HUES6 (cell line): ENCODE measurements around the gene PDE4C.

Experiments
- H3K27ac ChIP-seq: 2 replicates; pipeline ENCODE4 v1.7.0; 2013; ENCODE audit warnings: low read depth, mild to moderate bottlenecking, low read length, inconsistent platforms
- H3K27me3 ChIP-seq: 2 replicates; pipeline ENCODE4 v1.6.1; 2013; ENCODE audit warnings: low read length; ENCODE audit not compliant: control insufficient read depth, insufficient read depth
- H3K36me3 ChIP-seq: 2 replicates; pipeline ENCODE4 v1.6.1; 2013; ENCODE audit warnings: low read length; ENCODE audit not compliant: control insufficient read depth, insufficient read depth
- H3K4me1 ChIP-seq: 2 replicates; pipeline ENCODE4 v1.6.1; 2013; ENCODE audit warnings: low read length; ENCODE audit not compliant: control insufficient read depth, insufficient read depth
- H3K4me3 ChIP-seq: 2 replicates; pipeline ENCODE4 v1.5.1; 2013; ENCODE audit warnings: low read depth, low read length
- H3K9ac ChIP-seq: one replicate; pipeline ENCODE4 v1.6.1; 2013; ENCODE audit warnings: mild to moderate bottlenecking, low read length
- H3K9me3 ChIP-seq: 2 replicates; pipeline ENCODE4 v1.6.1; 2013; ENCODE audit warnings: low read depth, low read length; ENCODE audit not compliant: control insufficient read depth, insufficient read depth

PDE4C gene

DNA sequence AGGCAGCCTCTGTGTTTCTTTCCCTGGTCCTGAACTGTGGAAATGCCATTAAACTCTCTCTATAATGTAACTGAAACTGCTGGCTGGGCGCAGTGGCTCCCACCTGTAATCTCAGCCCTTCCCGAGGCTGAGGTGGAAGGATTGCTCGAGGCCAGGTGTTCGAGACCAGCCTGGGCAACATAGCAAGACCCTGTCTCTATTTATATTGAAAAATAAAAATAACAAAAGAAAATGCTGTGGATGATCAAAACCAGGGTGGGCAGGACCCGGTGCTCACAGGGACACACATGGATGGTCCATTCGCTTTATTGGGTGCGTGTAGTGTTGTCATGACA is 29.8 kb downstream of the PDE4C start:
- Histone ChIP-seq H3K27ac (no peak overlapping the region), H3K4me1 (peaks cover 17% of the 10 kb centered on the region), H3K4me3 (no peak overlapping the region), H3K27me3 (no peaks in the 10 kb centered on the region), H3K9me3 (no peaks in the 10 kb centered on the region), H3K9ac (no peak overlapping the region), H3K36me3 (peaks cover 41% of the 10 kb centered on the region)

GRCh38 chr19:18194554-18195238 is 31.5 kb downstream of the PDE4C start:
- no peak overlapping the region for H3K27ac ChIP-seq
- peaks cover 35% of the 10 kb centered on the region for H3K36me3 ChIP-seq
- no peaks in the 10 kb centered on the region for H3K27me3 ChIP-seq
- H3K4me1 ChIP-seq, result peaks cover 17% of the 10 kb centered on the region
- no peaks in the 10 kb centered on the region for H3K9me3 ChIP-seq
- H3K4me3 ChIP-seq, result peak overlapping the region; percentile 88
- H3K9ac ChIP-seq, result no peak overlapping the region

DNA sequence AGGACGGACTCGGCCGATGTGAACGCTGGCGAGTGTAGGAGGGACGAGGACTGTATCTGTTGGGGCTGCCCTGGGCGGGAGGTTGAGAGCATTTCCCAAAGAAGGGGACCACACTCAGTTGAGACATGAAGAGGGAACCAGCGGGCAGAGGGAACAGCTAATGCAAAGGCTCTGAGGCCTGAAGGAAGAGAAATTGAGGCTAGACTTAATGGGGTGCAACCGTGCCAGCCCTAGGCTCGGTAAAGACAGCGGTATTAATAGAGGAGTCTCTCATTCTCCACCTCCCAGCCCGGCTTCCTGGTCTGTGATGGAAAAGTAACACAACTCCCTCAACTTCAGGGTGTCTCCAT is 32.1 kb downstream of the PDE4C start:
- H3K9ac ChIP-seq, result peak overlapping the region; percentile 74
- peak overlapping the region; percentile 88 for H3K4me3 ChIP-seq
- no peaks in the 10 kb centered on the region for H3K27me3 ChIP-seq
- no peak overlapping the region for H3K27ac ChIP-seq
- no peaks in the 10 kb centered on the region for H3K9me3 ChIP-seq
- H3K4me1 ChIP-seq, result peaks cover 17% of the 10 kb centered on the region
- H3K36me3 ChIP-seq, result peaks cover 34% of the 10 kb centered on the region

DNA sequence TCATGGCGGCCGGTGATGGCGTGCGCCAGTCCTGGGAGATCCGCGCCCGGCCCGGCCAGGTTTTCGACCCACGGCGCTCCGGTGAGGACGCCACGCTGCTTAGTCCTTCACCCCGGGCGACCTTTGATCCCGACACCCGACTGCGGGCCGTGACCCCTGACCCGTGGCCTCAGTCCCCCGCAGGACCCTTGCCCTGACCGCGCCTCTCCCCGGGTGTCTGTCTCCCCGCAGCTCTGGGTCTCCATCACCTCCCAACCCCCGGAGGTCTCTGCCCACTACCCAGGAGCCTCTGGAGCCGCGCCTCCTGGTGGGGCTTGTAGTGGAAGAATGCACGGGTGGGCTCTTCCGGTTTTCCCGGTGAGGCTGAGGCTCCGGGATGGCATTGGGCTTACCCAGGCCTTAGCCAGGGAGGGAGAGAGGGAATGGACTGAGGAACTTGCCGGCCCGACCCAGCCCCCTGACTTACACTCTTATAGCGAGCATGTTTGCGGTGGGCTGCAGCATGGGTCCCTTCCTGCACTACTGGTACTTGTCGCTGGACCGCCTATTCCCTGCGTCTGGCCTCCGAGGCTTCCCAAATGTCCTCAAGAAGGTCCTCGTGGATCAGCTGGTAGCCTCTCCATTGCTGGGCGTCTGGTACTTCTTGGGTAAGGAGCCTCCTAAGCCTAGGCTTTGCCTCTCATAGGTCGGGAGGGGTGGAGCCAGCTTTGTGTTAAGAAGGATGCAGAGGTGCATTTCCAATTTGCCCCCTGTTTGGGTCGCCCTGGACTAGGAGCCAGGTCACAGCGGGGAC is 32.7 kb downstream of the PDE4C start:
- Histone ChIP-seq H3K9ac (peak overlapping the region; percentile 74), H3K36me3 (peaks cover 28% of the 10 kb centered on the region), H3K9me3 (no peaks in the 10 kb centered on the region), H3K4me1 (peaks cover 17% of the 10 kb centered on the region), H3K27me3 (no peaks in the 10 kb centered on the region), H3K27ac (no peak overlapping the region; the same call in 1 of the 2 replicates), H3K4me3 (peak overlapping the region; percentile 88)

DNA sequence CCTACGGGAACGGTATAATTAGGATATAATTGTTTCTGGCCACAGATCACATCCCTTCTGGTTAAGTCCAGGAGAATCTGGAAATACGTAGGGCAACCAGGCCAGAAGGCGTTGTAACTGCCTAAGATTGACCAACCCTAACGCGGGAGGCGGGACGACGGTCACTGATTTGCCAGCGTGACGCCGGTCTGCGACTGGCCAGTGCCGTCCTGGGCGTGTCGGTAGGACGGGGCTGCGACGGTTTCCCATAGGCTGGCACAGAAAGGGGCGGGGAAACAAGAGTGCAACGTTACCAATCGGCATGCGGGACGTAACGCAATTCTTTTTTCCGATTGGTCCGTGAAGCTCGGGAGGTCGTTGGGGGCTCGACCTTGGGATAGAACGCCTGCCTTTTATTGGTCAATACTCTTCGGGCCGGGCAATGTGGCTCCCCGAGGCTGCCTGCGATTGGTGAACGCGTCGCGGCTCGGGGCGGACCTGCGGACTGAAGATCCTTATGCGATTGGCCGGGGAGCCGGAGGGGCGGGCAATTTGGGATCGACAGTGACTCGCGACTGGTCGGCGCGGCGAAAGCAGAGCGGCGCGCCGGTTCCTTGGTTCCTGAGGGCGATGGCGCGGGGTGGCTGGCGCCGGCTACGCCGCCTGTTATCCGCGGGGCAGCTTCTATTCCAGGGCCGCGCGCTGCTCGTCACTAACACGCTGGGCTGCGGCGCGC is 33.4 kb downstream of the PDE4C start, which contains the start of gene MPV17L2:
Gene MPV17L2, plus strand, starts transcription at position 546 of the 715 bp plus-strand sequence. Its CDS starts 64 bp downstream, at position 610.
- Histone ChIP-seq H3K27me3 (no peaks in the 10 kb centered on the region), H3K27ac (no peak within 1 kb of the TSS; the same call in 1 of the 2 replicates)

DNA sequence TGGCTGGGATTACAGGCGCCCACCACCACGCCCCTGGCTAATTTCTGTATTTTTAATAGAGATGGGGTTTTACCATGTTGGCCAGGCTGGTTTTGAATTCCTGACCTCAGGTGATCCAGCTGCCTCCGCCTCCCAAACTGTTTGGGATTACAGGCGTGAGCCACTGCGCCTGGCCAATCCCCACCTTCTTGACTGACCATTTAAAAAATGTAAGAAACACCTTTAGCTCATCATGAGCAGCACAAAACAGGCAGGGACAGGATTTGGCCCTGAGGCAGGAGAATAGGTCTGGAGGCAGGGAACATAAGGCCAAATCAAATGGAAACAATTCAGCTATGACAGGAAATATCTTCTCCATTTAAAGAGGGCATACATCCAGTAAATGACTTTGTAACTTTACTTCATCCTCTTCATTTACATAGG is 34.6 kb downstream of the PDE4C start:
- Histone ChIP-seq H3K4me3 (no peak overlapping the region), H3K27ac (no peak overlapping the region)

More for the DNA sequence above, 33.4 kb downstream of the PDE4C start, which contains the start of gene MPV17L2:
- peak within 1 kb of the TSS; percentile 88 for H3K4me3 ChIP-seq
- H3K4me1 ChIP-seq, result peaks cover 17% of the 10 kb centered on the region
- H3K9ac ChIP-seq, result peak within 1 kb of the TSS; percentile 74
- peaks cover 20% of the 10 kb centered on the region for H3K36me3 ChIP-seq
- H3K9me3 ChIP-seq, result no peaks in the 10 kb centered on the region

GRCh38 chr19:18190278-18190677 is 36.0 kb downstream of the PDE4C start:
- H3K4me3 ChIP-seq, result no peak overlapping the region
- no peak overlapping the region for H3K9ac ChIP-seq

More for the DNA sequence above, 34.6 kb downstream of the PDE4C start:
- H3K27me3 ChIP-seq, result no peaks in the 10 kb centered on the region
- peaks cover 17% of the 10 kb centered on the region for H3K4me1 ChIP-seq
- no peaks in the 10 kb centered on the region for H3K9me3 ChIP-seq
- H3K36me3 ChIP-seq, result peaks cover 13% of the 10 kb centered on the region
- H3K9ac ChIP-seq, result no peak overlapping the region

GRCh38 chr19:18185538-18185937 is 40.7 kb downstream of the PDE4C start:
- Histone ChIP-seq H3K4me3 (no peak overlapping the region), H3K9me3 (no peaks in the 10 kb centered on the region), H3K27ac (peak overlapping the region; percentile 67; the same call in 1 of the 2 replicates), H3K4me1 (peaks cover 7% of the 10 kb centered on the region), H3K27me3 (no peaks in the 10 kb centered on the region), H3K36me3 (no peaks in the 10 kb centered on the region), H3K9ac (peak overlapping the region; percentile 57)

More at GRCh38 chr19:18190278-18190677, 36.0 kb downstream of the PDE4C start:
- H3K36me3 ChIP-seq, result peaks cover 3% of the 10 kb centered on the region; the same call in 1 of the 2 replicates
- H3K9me3 ChIP-seq, result no peaks in the 10 kb centered on the region
- no peak overlapping the region for H3K27ac ChIP-seq
- H3K27me3 ChIP-seq, result no peaks in the 10 kb centered on the region
- peaks cover 23% of the 10 kb centered on the region for H3K4me1 ChIP-seq

DNA sequence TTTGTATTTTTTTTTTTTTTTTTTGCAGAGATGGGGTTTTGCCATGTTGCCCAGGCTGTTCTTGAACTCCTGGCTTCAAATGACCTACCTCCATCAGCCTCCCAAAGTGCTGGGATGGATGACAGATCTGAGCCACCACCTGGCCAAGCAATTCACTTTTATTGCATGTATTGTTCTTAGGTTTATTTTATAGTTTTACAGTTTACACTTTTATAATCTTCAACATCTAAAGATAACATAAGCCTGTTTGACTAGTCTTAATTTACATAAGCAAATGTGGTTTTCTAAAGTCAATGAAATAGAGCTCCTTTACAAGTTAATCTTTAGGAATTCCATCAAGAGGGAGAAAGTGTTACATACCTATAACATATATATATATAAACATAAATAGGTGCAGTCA is 42.7 kb downstream of the PDE4C start:
- H3K36me3 ChIP-seq, result no peaks in the 10 kb centered on the region
- peaks cover 7% of the 10 kb centered on the region for H3K4me1 ChIP-seq
- H3K27ac ChIP-seq, result no peak overlapping the region
- H3K9me3 ChIP-seq, result no peaks in the 10 kb centered on the region
- H3K27me3 ChIP-seq, result no peaks in the 10 kb centered on the region
- no peak overlapping the region for H3K4me3 ChIP-seq
- H3K9ac ChIP-seq, result no peak overlapping the region

DNA sequence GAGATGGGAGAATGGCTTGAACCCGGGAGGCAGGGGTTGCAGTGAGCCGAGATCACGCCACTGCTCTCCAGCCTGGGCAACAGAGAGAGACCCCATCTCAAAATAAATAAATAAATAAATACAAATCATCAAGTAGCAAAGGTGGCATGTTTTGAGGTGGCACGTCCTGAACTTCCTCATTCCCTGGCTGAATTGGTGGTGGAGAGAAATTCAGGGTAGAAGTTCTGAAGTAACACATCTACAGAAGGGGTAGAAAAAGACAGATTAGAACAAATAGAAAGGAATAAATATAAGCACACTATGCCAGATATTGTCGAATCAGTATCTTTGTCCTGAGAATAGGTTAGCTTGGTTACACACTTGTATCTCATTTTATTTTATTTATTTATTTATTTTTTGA is 46.3 kb downstream of the PDE4C start:
- Histone ChIP-seq H3K4me1 (peaks cover 2% of the 10 kb centered on the region; the same call in 1 of the 2 replicates), H3K4me3 (no peak overlapping the region), H3K9me3 (no peaks in the 10 kb centered on the region), H3K9ac (no peak overlapping the region), H3K27ac (no peak overlapping the region), H3K27me3 (peaks cover 5% of the 10 kb centered on the region), H3K36me3 (peaks cover 8% of the 10 kb centered on the region; the same call in 1 of the 2 replicates)
